Adipocyte (in vitro differentiated cells): ENCODE measurements around the gene IL1RAPL1.

Experiments used
- DNase-seq: peaks from one replicate; pipeline ENCODE4 v3.0.0-alpha.2; 2015; ENCODE audit warnings: low read depth
- H3K27me3 ChIP-seq: replicated peaks from 2 replicates; pipeline ENCODE4 v1.7.0; 2013; ENCODE audit warnings: mild to moderate bottlenecking, low read length, moderate library complexity; ENCODE audit not compliant: control insufficient read depth, insufficient read depth
- H3K36me3 ChIP-seq: 2 replicates; pipeline ENCODE4 v1.7.0; 2013; ENCODE audit warnings: low read length, mild to moderate bottlenecking, moderate library complexity; ENCODE audit not compliant: control insufficient read depth, insufficient read depth, severe bottlenecking
- H3K4me1 ChIP-seq: 2 replicates; pipeline ENCODE4 v1.7.0; 2013; ENCODE audit warnings: mild to moderate bottlenecking, low read length, moderate library complexity; ENCODE audit not compliant: control insufficient read depth, insufficient read depth
- H3K4me3 ChIP-seq: 2 replicates; pipeline ENCODE4 v1.7.0; 2013; ENCODE audit warnings: mild to moderate bottlenecking, low read length, moderate library complexity
- H3K9ac ChIP-seq: 2 replicates; pipeline ENCODE4 v1.7.0; 2013; ENCODE audit warnings: mild to moderate bottlenecking, low read length, moderate library complexity
- H3K9me3 ChIP-seq: 2 replicates; pipeline ENCODE4 v1.7.0; 2013; ENCODE audit warnings: mild to moderate bottlenecking, low read length, moderate library complexity; ENCODE audit not compliant: control insufficient read depth

IL1RAPL1 gene

DNA sequence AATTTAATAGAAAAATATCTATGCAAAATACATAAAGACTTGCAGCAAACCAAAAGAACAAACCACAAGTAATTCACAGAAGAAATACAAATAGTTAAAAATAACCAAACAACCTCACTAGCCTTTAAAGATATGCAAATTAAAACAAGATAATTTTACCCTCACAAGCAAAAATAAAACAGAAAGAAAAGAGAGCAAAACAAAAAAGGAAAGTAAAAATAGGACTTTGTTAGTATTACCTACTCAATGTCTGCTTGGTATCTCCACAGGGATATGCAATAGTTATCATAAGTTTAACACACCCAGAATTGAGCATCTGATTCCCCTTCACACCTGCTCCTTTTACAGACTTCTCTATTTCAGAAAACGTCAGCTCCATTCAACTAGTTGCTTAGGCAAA lies 890.6 kb downstream of the IL1RAPL1 start:
- H3K4me3 ChIP-seq, result no peak overlapping the region
- no peak for DNase-seq
- no peak overlapping the region for H3K9ac ChIP-seq
- H3K4me1 ChIP-seq, result no peaks in the 10 kb centered on the region
- H3K27me3 ChIP-seq, result no peaks in the 10 kb centered on the region
- no peaks in the 10 kb centered on the region for H3K9me3 ChIP-seq
- no peaks in the 10 kb centered on the region for H3K36me3 ChIP-seq

- peak; percentile 21 for DNase-seq
Observed at GRCh38 chrX:29478336-29479069, 891.3 kb downstream of the IL1RAPL1 start.

DNA sequence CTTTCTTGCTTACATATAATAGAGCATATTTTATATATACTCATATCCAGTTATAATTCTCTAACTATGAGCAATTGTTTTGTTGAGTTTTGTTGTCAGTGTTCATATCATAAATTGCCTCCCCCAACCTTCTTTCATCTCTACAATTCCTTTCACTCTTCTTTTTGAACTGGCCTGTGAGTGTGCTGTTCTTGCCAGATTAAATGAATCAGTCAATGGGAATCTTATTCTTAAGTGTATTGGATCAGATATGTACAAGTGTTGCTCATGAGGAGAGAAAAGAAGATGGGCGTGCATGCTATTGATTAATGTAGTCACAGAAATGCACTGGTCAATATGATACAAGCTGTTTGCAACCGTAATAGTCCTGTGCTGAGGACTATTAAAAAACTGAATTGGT lies 900.0 kb downstream of the IL1RAPL1 start:
- Histone ChIP-seq H3K27me3 (peaks cover 6% of the 10 kb centered on the region), H3K4me3 (no peak overlapping the region), H3K36me3 (no peaks in the 10 kb centered on the region), H3K9me3 (no peaks in the 10 kb centered on the region), H3K4me1 (no peaks in the 10 kb centered on the region), H3K9ac (no peak overlapping the region)
- no peak for DNase-seq

More at GRCh38 chrX:29478336-29479069, 891.3 kb downstream of the IL1RAPL1 start:
- H3K9ac ChIP-seq, result no peak overlapping the region
- no peaks in the 10 kb centered on the region for H3K4me1 ChIP-seq
- H3K27me3 ChIP-seq, result no peaks in the 10 kb centered on the region
- no peaks in the 10 kb centered on the region for H3K36me3 ChIP-seq
- H3K4me3 ChIP-seq, result no peak overlapping the region
- no peaks in the 10 kb centered on the region for H3K9me3 ChIP-seq

DNA sequence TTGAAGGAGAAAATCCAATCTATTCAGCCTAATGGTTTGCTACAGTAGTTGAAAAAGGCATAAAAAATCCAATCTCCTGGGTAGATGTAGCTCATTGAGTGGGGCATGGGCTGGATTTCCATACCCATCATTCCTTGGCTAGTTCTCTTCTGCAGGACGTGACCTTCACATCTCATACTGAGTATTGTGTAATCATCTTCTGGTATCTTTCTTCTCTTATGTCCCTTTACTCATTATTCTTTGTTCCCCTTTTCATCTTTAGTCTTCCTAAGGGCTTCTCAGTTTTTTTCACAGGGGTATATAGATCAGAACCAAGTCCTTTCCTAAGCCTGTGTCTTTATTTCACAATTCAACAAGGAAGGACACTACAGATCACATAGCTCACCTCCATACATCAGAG lies 900.5 kb downstream of the IL1RAPL1 start:
- Histone ChIP-seq H3K9me3 (no peaks in the 10 kb centered on the region), H3K27me3 (peaks cover 6% of the 10 kb centered on the region), H3K36me3 (no peaks in the 10 kb centered on the region), H3K4me3 (no peak overlapping the region), H3K9ac (no peak overlapping the region), H3K4me1 (no peaks in the 10 kb centered on the region)
- peak; percentile 10 for DNase-seq

DNA sequence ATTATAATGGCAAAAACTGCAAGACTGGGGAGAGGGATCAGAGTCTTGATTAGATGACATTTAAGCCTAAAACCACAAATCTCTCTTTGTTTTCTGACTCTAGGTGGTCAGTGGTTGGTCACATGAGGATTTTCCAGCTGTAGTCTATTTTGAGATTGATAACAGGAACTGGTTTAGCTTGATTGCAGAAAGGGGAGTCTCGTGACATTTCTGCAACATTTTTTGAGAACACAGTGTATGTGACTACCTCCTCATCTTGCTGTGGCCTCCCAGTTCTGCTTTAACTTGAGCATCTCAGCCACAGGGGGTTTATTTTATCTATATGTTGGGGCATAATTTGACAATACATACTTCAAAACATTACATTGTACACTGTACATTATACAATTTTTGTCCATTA lies 901.7 kb downstream of the IL1RAPL1 start:
- H3K4me1 ChIP-seq, result no peaks in the 10 kb centered on the region
- no peak overlapping the region for H3K4me3 ChIP-seq
- no peaks in the 10 kb centered on the region for H3K9me3 ChIP-seq
- H3K36me3 ChIP-seq, result no peaks in the 10 kb centered on the region
- H3K27me3 ChIP-seq, result peaks cover 6% of the 10 kb centered on the region
- no peak for DNase-seq
- no peak overlapping the region for H3K9ac ChIP-seq

GRCh38 chrX:29490606-29491005 lies 903.4 kb downstream of the IL1RAPL1 start:
- Histone ChIP-seq H3K9me3 (no peaks in the 10 kb centered on the region), H3K27me3 (peaks cover 6% of the 10 kb centered on the region), H3K9ac (no peak overlapping the region), H3K36me3 (no peaks in the 10 kb centered on the region), H3K4me3 (no peak overlapping the region), H3K4me1 (no peaks in the 10 kb centered on the region)
- DNase-seq, result no peak

GRCh38 chrX:29491659-29492058 lies 904.4 kb downstream of the IL1RAPL1 start:
- no peaks in the 10 kb centered on the region for H3K27me3 ChIP-seq
- H3K4me1 ChIP-seq, result no peaks in the 10 kb centered on the region
- DNase-seq, result no peak
- no peaks in the 10 kb centered on the region for H3K9me3 ChIP-seq
- no peak overlapping the region for H3K9ac ChIP-seq
- H3K4me3 ChIP-seq, result no peak overlapping the region
- no peaks in the 10 kb centered on the region for H3K36me3 ChIP-seq

- peak; percentile 64 for DNase-seq
- Histone ChIP-seq H3K9me3 (no peaks in the 10 kb centered on the region), H3K27me3 (no peaks in the 10 kb centered on the region), H3K4me3 (no peak overlapping the region), H3K36me3 (no peaks in the 10 kb centered on the region), H3K9ac (no peak overlapping the region), H3K4me1 (no peaks in the 10 kb centered on the region)
Observed at GRCh38 chrX:29496636-29497180, 909.5 kb downstream of the IL1RAPL1 start.

GRCh38 chrX:29506729-29507128 lies 919.5 kb downstream of the IL1RAPL1 start:
- Histone ChIP-seq H3K9ac (no peak overlapping the region), H3K4me1 (no peaks in the 10 kb centered on the region), H3K9me3 (peaks cover 5% of the 10 kb centered on the region), H3K4me3 (no peak overlapping the region), H3K27me3 (no peaks in the 10 kb centered on the region), H3K36me3 (no peaks in the 10 kb centered on the region)
- DNase-seq, result no peak

DNA sequence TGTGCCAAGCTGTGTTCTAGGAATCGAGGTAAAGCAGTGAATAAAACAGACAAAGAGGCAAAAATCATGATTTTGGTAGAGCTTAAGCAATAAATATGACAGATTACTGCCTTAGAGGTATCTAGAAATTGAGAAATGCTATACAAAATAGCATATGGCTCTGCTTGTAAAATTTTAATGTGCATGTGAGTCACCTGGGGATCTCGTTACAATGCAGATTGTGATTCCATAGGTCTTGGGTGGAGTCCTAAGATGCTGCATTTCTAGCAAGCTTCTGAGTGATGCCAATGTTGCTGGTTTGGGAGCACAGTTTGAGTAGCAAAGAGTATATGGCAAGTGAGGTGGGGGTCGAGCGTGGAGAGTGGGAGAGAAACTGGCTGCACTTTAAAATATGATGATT lies 930.9 kb downstream of the IL1RAPL1 start:
- H3K9ac ChIP-seq, result no peak overlapping the region
- no peaks in the 10 kb centered on the region for H3K27me3 ChIP-seq
- H3K9me3 ChIP-seq, result no peaks in the 10 kb centered on the region
- DNase-seq, result no peak
- H3K4me3 ChIP-seq, result no peak overlapping the region
- no peaks in the 10 kb centered on the region for H3K36me3 ChIP-seq
- no peaks in the 10 kb centered on the region for H3K4me1 ChIP-seq

GRCh38 chrX:29528281-29528680 lies 941.0 kb downstream of the IL1RAPL1 start:
- H3K4me1 ChIP-seq, result peaks cover 16% of the 10 kb centered on the region
- H3K9ac ChIP-seq, result no peak overlapping the region
- DNase-seq, result no peak
- H3K27me3 ChIP-seq, result no peaks in the 10 kb centered on the region
- no peak overlapping the region for H3K4me3 ChIP-seq
- H3K9me3 ChIP-seq, result no peaks in the 10 kb centered on the region
- H3K36me3 ChIP-seq, result no peaks in the 10 kb centered on the region

- Histone ChIP-seq H3K4me3 (no peak overlapping the region), H3K4me1 (peaks cover 16% of the 10 kb centered on the region), H3K9ac (no peak overlapping the region), H3K36me3 (no peaks in the 10 kb centered on the region), H3K27me3 (no peaks in the 10 kb centered on the region), H3K9me3 (no peaks in the 10 kb centered on the region)
- peak; percentile 73 for DNase-seq
Observed at GRCh38 chrX:29530501-29530900, 943.3 kb downstream of the IL1RAPL1 start.
